Type B pancreatic cell (in vitro differentiated cells): Measurements from ENCODE around the gene APBB2. TPM values are rescaled to one million over a fixed set of nuclear protein-coding genes. Genes with fewer than 3 reads are reported as not detected.

Experiments used
- DNase-seq: peaks from one replicate; pipeline ENCODE4 v3.0.0; 2021; ENCODE audit warnings: mixed read lengths; ENCODE audit not compliant: unreplicated experiment; ENCODE audit errors: extremely low spot score
- H3K27ac Mint-ChIP-seq: 2 replicates; pipeline ENCODE4 v1.8.0; 2021; ENCODE audit warnings: mild to moderate bottlenecking, mixed read lengths
- H3K27me3 Mint-ChIP-seq: 2 replicates; pipeline ENCODE4 v1.8.0; 2021; ENCODE audit warnings: mixed read lengths
- H3K36me3 Mint-ChIP-seq: 2 replicates; pipeline ENCODE4 v1.8.0; 2021; ENCODE audit warnings: mixed read lengths
- H3K4me1 Mint-ChIP-seq: one replicate; pipeline ENCODE4 v1.8.0; 2021; ENCODE audit warnings: mixed read lengths; ENCODE audit not compliant: unreplicated experiment
- H3K4me3 Mint-ChIP-seq: 2 replicates; pipeline ENCODE4 v1.8.0; 2021; ENCODE audit warnings: mild to moderate bottlenecking, mixed read lengths
- H3K9me3 Mint-ChIP-seq: 2 replicates; pipeline ENCODE4 v1.8.0; 2021; ENCODE audit warnings: mixed read lengths
- total RNA-seq: library from RNA; stranded (reverse); gene quantifications from 2 replicates; pipeline ENCODE4 v1.2.1, GENCODE V29; 2021; ENCODE audit warnings: low replicate concordance
- TF ChIP-seq, protein P1 (sequence below): fragments of 200-600 bp; sonication (generic); conservative IDR thresholded peaks from 2 replicates; pipeline ENCODE4 v1.5.0; 2021; ENCODE audit warnings: antibody characterized with exemption, mild to moderate bottlenecking

Gene APBB2
- total RNA-seq, 1 donor from 2014 or later = 33.3 TPM

DNA sequence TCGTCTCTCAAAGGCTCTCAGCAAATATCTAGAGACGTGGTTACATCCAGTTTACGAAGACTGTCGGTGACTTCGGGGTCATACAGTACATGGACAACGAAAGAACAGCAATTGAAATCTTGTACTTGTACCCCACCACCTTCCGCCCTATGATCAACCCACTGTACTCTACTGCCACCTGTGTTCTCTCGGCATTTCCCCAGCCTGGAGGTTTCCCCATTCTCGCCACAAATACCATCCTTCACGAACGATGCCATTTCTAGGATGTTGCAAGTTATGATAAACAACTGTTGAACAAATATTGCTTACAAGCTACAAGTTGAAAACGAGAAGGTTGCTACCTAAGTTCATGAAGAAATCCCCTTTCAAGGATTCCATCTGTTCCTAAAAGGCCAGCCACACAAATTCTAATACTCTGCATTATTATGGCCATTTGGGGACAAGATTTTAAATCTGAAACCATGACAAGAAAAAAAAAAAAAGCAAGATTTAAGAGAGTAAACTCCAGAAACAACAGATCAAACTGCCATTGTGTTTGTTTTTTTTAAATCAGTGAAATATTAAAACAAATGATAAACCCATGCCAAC, 1.6 kb downstream of the APBB2 start:
- H3K27me3 Mint-ChIP-seq = peaks cover 19% of the 10 kb centered on the region
- peaks cover 25% of the 10 kb centered on the region for H3K4me1 Mint-ChIP-seq
- H3K9me3 Mint-ChIP-seq = no peaks in the 10 kb centered on the region
- H3K36me3 Mint-ChIP-seq = peaks cover 4% of the 10 kb centered on the region
- TF ChIP-seq, protein P1, sequence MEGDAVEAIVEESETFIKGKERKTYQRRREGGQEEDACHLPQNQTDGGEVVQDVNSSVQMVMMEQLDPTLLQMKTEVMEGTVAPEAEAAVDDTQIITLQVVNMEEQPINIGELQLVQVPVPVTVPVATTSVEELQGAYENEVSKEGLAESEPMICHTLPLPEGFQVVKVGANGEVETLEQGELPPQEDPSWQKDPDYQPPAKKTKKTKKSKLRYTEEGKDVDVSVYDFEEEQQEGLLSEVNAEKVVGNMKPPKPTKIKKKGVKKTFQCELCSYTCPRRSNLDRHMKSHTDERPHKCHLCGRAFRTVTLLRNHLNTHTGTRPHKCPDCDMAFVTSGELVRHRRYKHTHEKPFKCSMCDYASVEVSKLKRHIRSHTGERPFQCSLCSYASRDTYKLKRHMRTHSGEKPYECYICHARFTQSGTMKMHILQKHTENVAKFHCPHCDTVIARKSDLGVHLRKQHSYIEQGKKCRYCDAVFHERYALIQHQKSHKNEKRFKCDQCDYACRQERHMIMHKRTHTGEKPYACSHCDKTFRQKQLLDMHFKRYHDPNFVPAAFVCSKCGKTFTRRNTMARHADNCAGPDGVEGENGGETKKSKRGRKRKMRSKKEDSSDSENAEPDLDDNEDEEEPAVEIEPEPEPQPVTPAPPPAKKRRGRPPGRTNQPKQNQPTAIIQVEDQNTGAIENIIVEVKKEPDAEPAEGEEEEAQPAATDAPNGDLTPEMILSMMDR = peak; percentile 49
- DNase-seq = no peak
- peak overlapping the region; percentile 68 for H3K27ac Mint-ChIP-seq
- H3K4me3 Mint-ChIP-seq = peak overlapping the region; percentile 95

DNA sequence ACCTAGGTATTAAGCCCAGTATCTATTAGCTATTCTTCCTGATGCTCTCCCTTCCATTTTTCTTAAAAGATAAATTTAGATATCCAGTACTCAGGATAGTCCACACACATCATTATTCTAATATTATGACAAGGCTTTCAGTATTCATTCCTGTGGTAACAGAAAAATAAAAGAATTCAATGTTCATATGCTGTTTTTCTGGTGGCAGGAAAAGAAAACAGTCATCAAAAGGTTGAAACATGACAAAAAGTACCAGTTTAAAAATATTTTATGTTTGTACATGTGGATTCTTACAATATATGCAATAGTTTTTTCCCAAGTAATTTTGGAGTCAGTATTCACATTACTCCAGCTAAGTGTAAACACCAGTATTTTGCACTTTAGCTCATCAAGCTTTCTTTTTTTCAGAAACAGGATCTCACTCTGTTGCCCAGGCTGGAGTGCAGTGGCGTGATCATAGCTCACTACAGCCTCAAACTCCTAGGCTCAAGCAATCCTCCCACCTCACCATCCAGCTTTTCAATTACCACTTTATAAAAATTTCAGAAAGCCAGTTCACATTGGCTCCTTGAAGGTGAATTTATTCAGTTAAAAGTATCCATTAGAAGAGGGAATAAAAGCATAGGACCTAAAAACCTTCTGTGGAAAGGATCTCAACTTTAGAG, 2.3 kb downstream of the APBB2 start:
- H3K4me1 Mint-ChIP-seq = peaks cover 25% of the 10 kb centered on the region
- peak overlapping the region; percentile 68 for H3K27ac Mint-ChIP-seq
- no peaks in the 10 kb centered on the region for H3K9me3 Mint-ChIP-seq
- H3K4me3 Mint-ChIP-seq = peak overlapping the region; percentile 95
- H3K27me3 Mint-ChIP-seq = peaks cover 19% of the 10 kb centered on the region
- TF ChIP-seq, protein P1 = no peak
- DNase-seq = no peak
- peaks cover 4% of the 10 kb centered on the region for H3K36me3 Mint-ChIP-seq

DNA sequence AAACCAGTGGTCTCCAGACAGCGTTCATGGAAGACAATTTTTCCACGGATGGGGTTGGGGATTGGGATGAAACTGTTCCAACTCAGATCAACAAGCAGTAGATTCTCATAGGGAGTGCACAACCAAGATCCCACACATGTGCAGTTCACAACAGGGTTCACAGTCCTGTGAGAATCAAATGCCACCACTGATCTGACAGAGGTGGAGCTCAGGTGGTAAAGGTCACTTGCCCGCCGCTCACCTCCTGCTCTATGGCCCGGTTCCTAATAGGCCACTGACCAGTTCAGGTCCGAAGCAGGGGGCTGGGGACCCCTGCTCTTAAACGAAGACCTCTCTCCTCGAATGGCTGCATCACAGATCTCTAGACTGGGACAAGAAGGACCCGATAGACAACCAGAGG, 4.4 kb downstream of the APBB2 start:
- H3K9me3 Mint-ChIP-seq = no peaks in the 10 kb centered on the region
- H3K27ac Mint-ChIP-seq = no peak overlapping the region
- H3K4me3 Mint-ChIP-seq = no peak overlapping the region

DNA sequence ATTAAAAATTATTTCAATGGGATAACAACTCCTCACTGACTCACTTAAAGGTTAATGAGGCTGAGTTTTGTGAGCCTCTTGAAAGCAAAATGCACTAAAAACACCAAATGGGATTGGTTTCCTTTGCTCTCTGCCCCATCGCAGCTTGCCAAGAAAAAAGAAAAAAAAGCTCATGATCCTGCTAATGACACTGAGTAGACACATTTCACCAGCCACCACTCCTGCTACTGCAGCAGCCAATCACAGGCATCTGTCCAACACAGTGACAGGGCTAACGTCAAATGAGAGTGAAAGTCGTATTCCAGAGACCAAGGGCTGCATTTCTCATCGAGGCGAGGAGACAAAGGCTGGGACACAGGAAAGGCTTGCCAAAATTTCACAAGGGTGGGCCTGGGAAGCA, 5.2 kb downstream of the APBB2 start:
- TF ChIP-seq, protein P1 = no peak
- H3K27me3 Mint-ChIP-seq = peaks cover 19% of the 10 kb centered on the region
- peaks cover 4% of the 10 kb centered on the region for H3K36me3 Mint-ChIP-seq
- no peak overlapping the region for H3K27ac Mint-ChIP-seq
- no peak overlapping the region for H3K4me3 Mint-ChIP-seq
- DNase-seq = no peak
- H3K9me3 Mint-ChIP-seq = no peaks in the 10 kb centered on the region
- H3K4me1 Mint-ChIP-seq = peaks cover 23% of the 10 kb centered on the region

More for the DNA sequence above, 4.4 kb downstream of the APBB2 start:
- Mint-ChIP-seq H3K4me1 (peaks cover 23% of the 10 kb centered on the region), H3K36me3 (peaks cover 4% of the 10 kb centered on the region), H3K27me3 (peaks cover 19% of the 10 kb centered on the region)
- TF ChIP-seq, protein P1 = no peak
- DNase-seq = no peak

DNA sequence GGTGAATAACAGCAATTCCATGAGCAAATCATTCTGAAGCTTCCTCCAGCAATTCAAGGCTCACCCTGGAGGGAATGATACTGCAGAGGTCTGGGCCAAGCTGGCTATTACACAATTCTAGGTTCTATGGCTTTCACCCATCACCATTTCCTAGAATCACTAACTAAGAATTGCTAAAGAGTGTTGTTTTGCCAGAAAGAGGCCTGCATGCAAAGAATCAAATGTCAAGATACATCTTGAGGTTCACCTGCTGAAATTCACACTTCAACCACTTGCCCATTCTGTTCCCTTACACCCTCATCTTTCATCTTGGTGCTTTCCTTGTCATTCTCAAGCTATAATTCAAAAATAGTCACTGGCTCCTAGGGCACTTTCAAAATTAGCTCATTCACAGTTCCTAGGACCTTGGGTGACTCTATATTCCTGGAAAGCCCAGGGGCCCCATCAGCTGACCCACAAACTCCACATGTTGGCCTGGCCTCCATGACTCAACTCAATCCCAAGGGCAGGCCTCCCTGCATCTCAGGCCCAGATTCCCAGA, 7.0 kb downstream of the APBB2 start:
- Mint-ChIP-seq H3K27ac (no peak overlapping the region), H3K27me3 (peaks cover 7% of the 10 kb centered on the region), H3K4me1 (peaks cover 21% of the 10 kb centered on the region), H3K4me3 (no peak overlapping the region), H3K36me3 (peaks cover 4% of the 10 kb centered on the region), H3K9me3 (no peaks in the 10 kb centered on the region)
- TF ChIP-seq, protein P1 = no peak
- DNase-seq = no peak
